PC-9 (cell line): ENCODE data around the gene GCFC2.

Experiments
- CTCF ChIP-seq: fragments of 200-600 bp; sonication (generic); conservative IDR thresholded peaks from 2 replicates; pipeline ENCODE4 v1.6.1; 2017; ENCODE audit warnings: mixed run types, antibody characterized with exemption, mild to moderate bottlenecking, moderate library complexity
- EZH2 ChIP-seq: fragments of 200-600 bp; sonication (generic); IDR thresholded peaks from 2 replicates; pipeline ENCODE4 v1.8.0; 2017; ENCODE audit warnings: antibody characterized with exemption, low read depth

DNA sequence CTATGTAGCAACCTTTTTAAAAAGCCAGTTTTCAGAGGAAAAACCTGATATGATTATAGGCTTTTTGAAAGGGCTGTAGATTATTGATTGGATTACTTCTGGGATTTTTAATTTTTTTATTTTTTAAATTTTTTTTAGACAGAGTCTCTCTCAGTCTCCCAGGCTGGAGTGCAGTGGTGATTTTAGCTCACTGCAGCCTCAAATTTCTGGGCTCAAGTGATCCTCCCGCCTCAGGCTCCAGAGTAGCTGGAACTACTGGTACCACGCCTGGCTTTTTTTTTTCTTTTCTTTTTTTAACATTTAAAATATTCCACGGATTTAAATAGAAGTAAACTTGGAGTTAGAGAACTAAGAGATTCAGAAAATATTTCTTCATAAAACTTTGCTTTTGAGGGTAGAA lies 62.9 kb downstream of the GCFC2 start:
- TF ChIP-seq CTCF: no peak
- no peak for TF ChIP-seq EZH2
